B cell (primary cell): ENCODE results near the gene KCTD2.

Experiments used
- EZH2 ChIP-seq: IDR thresholded peaks from 2 replicates; pipeline ENCODE4 v1.6.1; 2012; ENCODE audit warnings: borderline replicate concordance, low read depth, mild to moderate bottlenecking, moderate library complexity, low read length; ENCODE audit not compliant: insufficient read depth, poor library complexity, severe bottlenecking
- TF ChIP-seq, protein P1 (sequence below): fragments of 200-600 bp; IDR thresholded peaks from one replicate; pipeline ENCODE4 v1.8.0; 2022; ENCODE audit warnings: antibody characterized with exemption, mild to moderate bottlenecking

DNA sequence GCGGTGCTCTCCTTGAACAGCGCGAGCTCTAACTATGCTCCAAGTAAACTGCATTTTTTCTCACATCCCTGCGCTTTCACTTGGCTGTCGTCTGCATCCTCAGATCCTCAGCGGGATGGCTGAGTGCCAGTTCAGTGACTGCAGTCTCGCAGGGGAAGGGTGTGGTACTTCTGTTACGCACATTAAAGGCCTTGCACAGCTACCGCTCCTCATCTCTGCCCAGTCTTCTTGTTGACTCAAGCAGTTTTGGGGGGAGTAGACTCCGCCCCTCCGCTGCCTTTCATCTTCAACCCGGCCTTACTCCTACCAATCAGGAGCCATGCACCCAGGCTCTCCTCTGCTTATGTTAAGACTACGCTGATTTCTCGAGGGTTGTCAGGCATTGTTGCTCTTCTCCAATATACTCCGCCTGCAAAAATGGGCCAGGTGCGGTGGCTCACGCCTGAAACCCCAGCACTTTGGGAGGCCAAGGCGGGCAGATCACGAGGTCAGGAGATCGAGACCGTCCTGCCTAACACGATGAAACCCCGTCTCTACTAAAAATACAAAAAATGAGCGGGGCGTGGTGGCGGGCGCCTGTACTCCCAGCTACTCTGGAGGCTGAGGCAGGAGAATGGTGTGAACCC lies 10.3 kb upstream of the KCTD2 start:
- TF ChIP-seq, protein P1, sequence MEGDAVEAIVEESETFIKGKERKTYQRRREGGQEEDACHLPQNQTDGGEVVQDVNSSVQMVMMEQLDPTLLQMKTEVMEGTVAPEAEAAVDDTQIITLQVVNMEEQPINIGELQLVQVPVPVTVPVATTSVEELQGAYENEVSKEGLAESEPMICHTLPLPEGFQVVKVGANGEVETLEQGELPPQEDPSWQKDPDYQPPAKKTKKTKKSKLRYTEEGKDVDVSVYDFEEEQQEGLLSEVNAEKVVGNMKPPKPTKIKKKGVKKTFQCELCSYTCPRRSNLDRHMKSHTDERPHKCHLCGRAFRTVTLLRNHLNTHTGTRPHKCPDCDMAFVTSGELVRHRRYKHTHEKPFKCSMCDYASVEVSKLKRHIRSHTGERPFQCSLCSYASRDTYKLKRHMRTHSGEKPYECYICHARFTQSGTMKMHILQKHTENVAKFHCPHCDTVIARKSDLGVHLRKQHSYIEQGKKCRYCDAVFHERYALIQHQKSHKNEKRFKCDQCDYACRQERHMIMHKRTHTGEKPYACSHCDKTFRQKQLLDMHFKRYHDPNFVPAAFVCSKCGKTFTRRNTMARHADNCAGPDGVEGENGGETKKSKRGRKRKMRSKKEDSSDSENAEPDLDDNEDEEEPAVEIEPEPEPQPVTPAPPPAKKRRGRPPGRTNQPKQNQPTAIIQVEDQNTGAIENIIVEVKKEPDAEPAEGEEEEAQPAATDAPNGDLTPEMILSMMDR = no peak
- no peak for TF ChIP-seq EZH2
